Left ventricle myocardium inferior (tissue), 1 donor: Measurements from ENCODE around the gene TTLL11. TPM values are rescaled to one million over a fixed set of nuclear protein-coding genes. Genes with fewer than 3 reads are reported as not detected.

Source experiments
- DNase-seq: peaks from one replicate; pipeline ENCODE4 v3.0.0-alpha.2; 2020
- H3K27ac ChIP-seq: fragments of 200-600 bp; replicated peaks from 2 replicates; pipeline ENCODE4 v1.8.0; 2021
- H3K27me3 ChIP-seq: fragments of 200-600 bp; 2 replicates; pipeline ENCODE4 v1.8.0; 2021; ENCODE audit warnings: low read depth
- H3K36me3 ChIP-seq: fragments of 200-600 bp; 2 replicates; pipeline ENCODE4 v1.8.0; 2021
- H3K4me1 ChIP-seq: fragments of 200-600 bp; 2 replicates; pipeline ENCODE4 v1.8.0; 2021
- H3K4me3 ChIP-seq: fragments of 200-600 bp; 2 replicates; pipeline ENCODE4 v1.8.0; 2021; ENCODE audit warnings: mild to moderate bottlenecking, moderate library complexity
- H3K9me3 ChIP-seq: fragments of 200-600 bp; replicated peaks from 2 replicates; pipeline ENCODE4 v1.8.0; 2021
- intact Hi-C: fragments of 100-400 bp; cut with micrococcal nuclease; formaldehyde crosslinking; loops from one replicate; pipeline ENCODE4 v1.11.0; 2022
- total RNA-seq: library from RNA; stranded (reverse); fragmentation: NEBNext Ultra II Directional; extraction: Animal tissue kit (Norgen Biotek cat#: 25700); gene quantifications from one replicate; pipeline ENCODE4 v1.2.1, GENCODE V29; 2021
- TF ChIP-seq, protein P1 (sequence below): fragments of 200-600 bp; IDR thresholded peaks from 2 replicates; pipeline ENCODE4 v1.8.0; 2021; ENCODE audit warnings: antibody characterized with exemption, mild to moderate bottlenecking, borderline replicate concordance
- donor health status: DM: no; HTN: yes; CAD: no; lungs with severe emphysema.

TTLL11 gene
- total RNA-seq, 1 donor from 2014 or later: 7.3 TPM

DNA sequence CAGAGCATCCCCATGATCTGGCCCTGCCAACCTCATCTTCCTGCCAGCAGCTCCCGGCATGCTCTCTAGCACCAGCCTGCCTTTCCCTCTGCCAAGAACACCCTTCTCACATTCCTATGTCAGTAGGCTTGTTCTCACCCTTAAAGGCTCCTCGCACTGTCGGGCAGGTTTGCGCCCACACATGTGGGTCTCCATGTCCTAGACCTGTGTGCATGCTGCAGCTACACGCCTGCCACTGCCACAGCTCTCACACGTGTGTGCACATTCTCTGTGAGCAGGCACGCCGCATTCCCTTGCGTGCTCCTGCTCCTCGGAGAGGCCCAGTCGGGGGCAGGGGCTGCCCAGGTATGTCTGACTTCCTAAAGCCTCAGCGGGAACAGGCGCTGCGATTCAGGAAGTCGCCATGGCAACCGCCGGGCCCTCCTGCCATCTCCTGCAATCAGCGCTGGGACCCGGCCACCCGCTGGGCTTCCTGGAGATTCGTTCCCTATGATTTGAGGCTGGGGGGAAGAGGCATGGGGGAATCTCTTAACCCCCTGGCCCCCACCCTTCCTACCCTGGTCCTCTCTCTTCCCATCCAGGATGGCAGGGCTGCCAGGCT, 38.4 kb upstream of the TTLL11 start:
- H3K36me3 ChIP-seq: no peaks in the 10 kb centered on the region
- H3K27me3 ChIP-seq: peaks cover 8% of the 10 kb centered on the region
- H3K4me1 ChIP-seq: peaks cover 78% of the 10 kb centered on the region
- DNase-seq: peak; percentile 43
- TF ChIP-seq, protein P1, sequence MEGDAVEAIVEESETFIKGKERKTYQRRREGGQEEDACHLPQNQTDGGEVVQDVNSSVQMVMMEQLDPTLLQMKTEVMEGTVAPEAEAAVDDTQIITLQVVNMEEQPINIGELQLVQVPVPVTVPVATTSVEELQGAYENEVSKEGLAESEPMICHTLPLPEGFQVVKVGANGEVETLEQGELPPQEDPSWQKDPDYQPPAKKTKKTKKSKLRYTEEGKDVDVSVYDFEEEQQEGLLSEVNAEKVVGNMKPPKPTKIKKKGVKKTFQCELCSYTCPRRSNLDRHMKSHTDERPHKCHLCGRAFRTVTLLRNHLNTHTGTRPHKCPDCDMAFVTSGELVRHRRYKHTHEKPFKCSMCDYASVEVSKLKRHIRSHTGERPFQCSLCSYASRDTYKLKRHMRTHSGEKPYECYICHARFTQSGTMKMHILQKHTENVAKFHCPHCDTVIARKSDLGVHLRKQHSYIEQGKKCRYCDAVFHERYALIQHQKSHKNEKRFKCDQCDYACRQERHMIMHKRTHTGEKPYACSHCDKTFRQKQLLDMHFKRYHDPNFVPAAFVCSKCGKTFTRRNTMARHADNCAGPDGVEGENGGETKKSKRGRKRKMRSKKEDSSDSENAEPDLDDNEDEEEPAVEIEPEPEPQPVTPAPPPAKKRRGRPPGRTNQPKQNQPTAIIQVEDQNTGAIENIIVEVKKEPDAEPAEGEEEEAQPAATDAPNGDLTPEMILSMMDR: no peak
- intact Hi-C loops: no loop called here
- no peak overlapping the region for H3K4me3 ChIP-seq
- H3K27ac ChIP-seq: peak overlapping the region; percentile 27
- no peaks in the 10 kb centered on the region for H3K9me3 ChIP-seq

DNA sequence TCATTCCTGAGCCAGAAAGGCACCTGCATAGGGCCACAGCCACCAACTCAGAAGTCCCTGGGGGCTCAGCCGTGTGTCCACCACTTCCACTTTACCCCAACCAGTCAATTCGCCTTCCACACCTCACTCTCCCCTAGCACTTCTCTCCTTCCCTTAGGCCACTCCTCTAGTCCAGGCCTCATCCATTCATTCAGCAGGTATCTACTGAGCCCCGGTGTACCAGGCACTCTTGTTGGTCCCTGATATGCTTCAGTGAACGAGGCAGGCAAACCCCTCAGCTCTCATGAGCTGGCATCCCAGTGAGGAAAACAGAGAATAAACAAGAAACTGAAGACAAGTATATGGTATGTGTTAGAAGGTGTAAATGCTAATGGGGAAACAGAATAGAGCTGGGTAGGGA, 37.7 kb upstream of the TTLL11 start:
- Histone ChIP-seq H3K9me3 (no peaks in the 10 kb centered on the region), H3K4me3 (no peak overlapping the region), H3K4me1 (peaks cover 84% of the 10 kb centered on the region), H3K27me3 (peaks cover 15% of the 10 kb centered on the region), H3K27ac (peak overlapping the region; percentile 27), H3K36me3 (no peaks in the 10 kb centered on the region)
- TF ChIP-seq, protein P1: no peak
- intact Hi-C loops: no loop called here
- DNase-seq: no peak

DNA sequence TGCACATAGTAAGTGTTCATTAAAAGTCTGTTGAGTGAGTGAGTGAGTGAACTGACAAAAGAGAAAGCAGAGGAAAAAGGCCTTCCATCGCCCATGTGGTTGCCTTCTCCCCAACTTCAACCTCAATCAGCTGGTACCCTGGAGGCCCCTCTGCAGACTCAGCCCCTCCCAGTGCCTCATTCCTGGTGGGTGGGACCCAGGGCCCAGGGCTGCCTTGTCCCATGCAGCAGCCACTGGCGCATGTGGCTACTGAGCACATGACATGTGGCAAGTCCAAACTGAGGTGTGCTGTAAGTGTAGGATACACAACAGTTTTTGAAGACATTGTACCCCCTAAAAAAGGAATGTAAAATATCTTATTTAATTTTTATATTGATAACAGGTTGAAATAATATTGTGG, 36.9 kb upstream of the TTLL11 start:
- intact Hi-C loops: loop anchor here (10.0 kb wide), 1 partner anchor 325 kb away; no protein-coding TSS in a partner anchor
- DNase-seq: no peak
- Histone ChIP-seq H3K4me1 (peaks cover 89% of the 10 kb centered on the region), H3K27me3 (peaks cover 20% of the 10 kb centered on the region), H3K27ac (no peak overlapping the region), H3K4me3 (no peak overlapping the region), H3K36me3 (no peaks in the 10 kb centered on the region), H3K9me3 (no peaks in the 10 kb centered on the region)
- TF ChIP-seq, protein P1: no peak

DNA sequence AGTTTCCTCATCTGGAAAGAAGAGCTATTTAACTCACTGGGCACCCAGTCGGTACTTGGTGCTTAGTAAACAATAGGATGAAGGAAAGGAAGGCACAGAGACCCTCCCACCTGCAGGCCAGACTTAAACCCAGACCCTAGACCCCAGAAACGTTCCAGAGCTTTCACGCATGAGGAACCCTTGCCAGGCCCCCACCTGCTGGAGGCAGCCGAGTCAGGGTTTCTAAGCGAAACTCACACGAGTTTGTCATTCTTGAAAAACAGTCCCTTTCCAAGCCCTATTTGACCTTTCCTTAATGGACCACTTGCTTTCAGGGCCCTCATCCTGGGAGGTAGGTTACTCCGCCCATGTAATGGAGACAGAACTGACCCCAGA, 35.8 kb upstream of the TTLL11 start:
- peaks cover 20% of the 10 kb centered on the region for H3K27me3 ChIP-seq
- no peaks in the 10 kb centered on the region for H3K36me3 ChIP-seq
- TF ChIP-seq, protein P1: no peak
- H3K9me3 ChIP-seq: no peaks in the 10 kb centered on the region
- no peak for DNase-seq
- peaks cover 79% of the 10 kb centered on the region for H3K4me1 ChIP-seq
- H3K4me3 ChIP-seq: no peak overlapping the region
- intact Hi-C loops: loop anchor here (10.0 kb wide), 1 partner anchor 326 kb away; no protein-coding TSS in a partner anchor
- H3K27ac ChIP-seq: peak overlapping the region; percentile 75

DNA sequence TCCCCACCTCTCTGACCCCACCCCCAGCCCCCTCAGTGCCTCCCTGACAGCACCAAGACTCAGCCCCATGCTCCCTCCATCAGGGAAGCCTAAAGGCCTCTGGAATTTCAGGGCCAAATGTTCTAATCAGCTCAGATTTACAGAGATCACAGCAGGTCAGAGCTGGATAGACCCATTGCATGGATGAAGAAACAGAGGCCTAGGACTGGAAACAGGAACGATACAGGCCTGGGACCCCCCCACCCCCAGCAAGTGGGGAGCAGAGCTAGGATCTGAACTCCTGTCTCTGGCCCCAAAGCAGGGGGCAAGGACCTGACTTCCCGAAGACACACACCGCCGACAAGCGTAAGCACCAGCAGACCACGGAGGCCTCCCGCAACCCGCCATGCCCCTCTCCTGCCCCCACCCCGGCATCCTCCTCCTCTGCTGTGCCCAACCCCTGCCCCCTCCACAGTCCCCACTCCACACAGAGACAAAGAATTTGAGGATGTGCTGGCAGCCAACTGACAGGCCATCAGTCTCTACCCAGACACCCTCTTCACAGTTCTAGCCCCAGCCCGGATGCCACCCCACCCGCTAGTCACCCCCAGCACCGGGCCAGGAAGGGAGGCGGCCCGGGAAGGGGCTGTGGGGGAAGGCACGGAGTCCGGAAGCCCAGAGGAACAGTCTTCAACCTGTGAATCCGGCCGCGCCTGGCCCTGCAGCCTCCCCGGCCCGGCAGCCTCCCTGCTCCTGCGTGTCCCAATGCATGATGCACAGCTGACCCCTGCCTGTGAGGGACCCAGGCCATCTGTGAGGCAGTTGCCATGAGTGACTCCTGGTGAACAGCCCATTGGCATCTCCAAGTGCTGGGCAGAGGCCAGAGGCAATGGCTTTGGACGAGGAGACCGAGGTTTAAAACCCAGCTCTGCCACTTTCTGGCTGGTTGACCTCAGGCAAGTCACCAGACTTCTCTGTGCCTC, 35.2 kb upstream of the TTLL11 start:
- H3K4me3 ChIP-seq: no peak overlapping the region
- TF ChIP-seq, protein P1: no peak
- peaks cover 20% of the 10 kb centered on the region for H3K27me3 ChIP-seq
- intact Hi-C loops: loop anchor here (10.0 kb wide), 1 partner anchor 327 kb away; no protein-coding TSS in a partner anchor
- peaks cover 72% of the 10 kb centered on the region for H3K4me1 ChIP-seq
- no peaks in the 10 kb centered on the region for H3K9me3 ChIP-seq
- DNase-seq: peak; percentile 63
- H3K27ac ChIP-seq: peak overlapping the region; percentile 75
- no peaks in the 10 kb centered on the region for H3K36me3 ChIP-seq
